OCI-LY1 (cell line): ENCODE measurements around the gene FGF14.

Experiments
- EZH2 ChIP-seq: fragments of 200-600 bp; sonication (generic), shearing (Covaris generic); IDR thresholded peaks from 2 replicates; pipeline ENCODE4 v1.8.0; 2017; ENCODE audit warnings: borderline replicate concordance, mixed run types, mild to moderate bottlenecking, antibody characterized with exemption, low read length, moderate library complexity, mixed read lengths
- TF ChIP-seq, protein P1 (sequence below): fragments of 200-600 bp; sonication (generic), shearing (Covaris generic); IDR thresholded peaks from 2 replicates; pipeline ENCODE4 v1.5.1; 2017; ENCODE audit warnings: mild to moderate bottlenecking, antibody characterized with exemption, low read length, moderate library complexity, mixed read lengths

DNA sequence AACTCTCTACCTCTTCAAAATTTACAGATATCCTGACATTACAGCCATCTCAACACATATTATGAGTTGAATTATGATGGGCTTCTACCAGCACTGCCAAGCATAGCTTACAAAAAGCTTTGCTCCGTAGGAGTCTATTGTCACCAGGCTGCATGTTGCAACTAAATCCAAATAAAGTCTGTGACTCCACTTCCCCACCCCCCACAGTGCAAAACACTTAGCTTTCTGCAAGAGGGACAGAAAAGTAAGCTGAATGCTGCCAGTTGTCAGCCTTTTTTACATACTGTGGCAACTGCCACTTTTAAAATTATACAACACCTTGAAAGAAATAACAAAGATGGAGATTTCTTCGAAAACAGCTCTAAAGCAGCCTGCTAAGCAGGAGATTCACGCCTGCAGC lies 189.1 kb downstream of the FGF14 start:
- TF ChIP-seq, protein P1, sequence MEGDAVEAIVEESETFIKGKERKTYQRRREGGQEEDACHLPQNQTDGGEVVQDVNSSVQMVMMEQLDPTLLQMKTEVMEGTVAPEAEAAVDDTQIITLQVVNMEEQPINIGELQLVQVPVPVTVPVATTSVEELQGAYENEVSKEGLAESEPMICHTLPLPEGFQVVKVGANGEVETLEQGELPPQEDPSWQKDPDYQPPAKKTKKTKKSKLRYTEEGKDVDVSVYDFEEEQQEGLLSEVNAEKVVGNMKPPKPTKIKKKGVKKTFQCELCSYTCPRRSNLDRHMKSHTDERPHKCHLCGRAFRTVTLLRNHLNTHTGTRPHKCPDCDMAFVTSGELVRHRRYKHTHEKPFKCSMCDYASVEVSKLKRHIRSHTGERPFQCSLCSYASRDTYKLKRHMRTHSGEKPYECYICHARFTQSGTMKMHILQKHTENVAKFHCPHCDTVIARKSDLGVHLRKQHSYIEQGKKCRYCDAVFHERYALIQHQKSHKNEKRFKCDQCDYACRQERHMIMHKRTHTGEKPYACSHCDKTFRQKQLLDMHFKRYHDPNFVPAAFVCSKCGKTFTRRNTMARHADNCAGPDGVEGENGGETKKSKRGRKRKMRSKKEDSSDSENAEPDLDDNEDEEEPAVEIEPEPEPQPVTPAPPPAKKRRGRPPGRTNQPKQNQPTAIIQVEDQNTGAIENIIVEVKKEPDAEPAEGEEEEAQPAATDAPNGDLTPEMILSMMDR: no peak
- no peak for TF ChIP-seq EZH2
